Measurements from ENCODE around the gene PHF13. TPM values are rescaled to one million over a fixed set of nuclear protein-coding genes. Genes with fewer than 3 reads are reported as not detected.

Gene PHF13
- total and polyA plus RNA-seq, 9 of the 15 experiments (the other 6 are each of a cell fraction or from before 2014, with no cell fraction given), result 1.8 to 36.1 (median 11.7) TPM

- H3K9ac ChIP-seq (ENCODE audit: insufficient read depth in 1 of 2, low read depth in 2 of 2, low read length in 2 of 2), result no peak overlapping the region
- no peaks in the 10 kb centered on the region for H3K9me3 ChIP-seq (replicated peaks; ENCODE audit: control insufficient read depth, insufficient read depth, low read depth, low read length)
- no peak overlapping the region for H3K4me2 ChIP-seq (ENCODE audit: insufficient read depth, low read length)
- ATAC-seq (no peak), FAIRE-seq (no peak), DNase-seq (ENCODE audit: extremely low read depth in 1 of 4, low spot score in 3 of 4) (no peak)
- peaks cover 32% of the 10 kb centered on the region for H3K79me2 ChIP-seq (ENCODE audit: control insufficient read depth, insufficient read depth, low read length)
- no peak overlapping the region for H2AFZ ChIP-seq (ENCODE audit: low read depth, low read length)
- no peak overlapping the region for H3K4me3 ChIP-seq
- intact Hi-C loops (cut with micrococcal nuclease) (no loop called here), in situ Hi-C loops (cut with MboI) (no loop called here)
- no peaks in the 10 kb centered on the region for H3K27me3 ChIP-seq (ENCODE audit: control insufficient read depth in 2 of 2, insufficient read depth in 2 of 2, low read length in 2 of 2)
- peaks cover 30 to 53% of the 10 kb centered on the region in 2 experiments for H3K4me1 ChIP-seq (replicated peaks in 1 of 2; ENCODE audit: control insufficient read depth in 2 of 2, insufficient read depth in 2 of 2, low read length in 2 of 2)
- peaks cover 12% of the 10 kb centered on the region; the same call in 1 of the 2 replicates for H4K20me1 ChIP-seq (replicated peaks; ENCODE audit: control insufficient read depth, insufficient read depth, low read length)
- CTCF ChIA-PET (ENCODE audit: low intra/inter-chr PET ratio), result no interaction called here
- no peaks in the 10 kb centered on the region for H3K9me1 ChIP-seq (ENCODE audit: control insufficient read depth, insufficient read depth, low read length)
- no peak overlapping the region for H3K27ac ChIP-seq (ENCODE audit: extremely low read depth, low read depth, low read length)
- POLR2A ChIA-PET, result interaction anchor here (0.6 to 13.4 kb wide), 7 partner anchors 9 to 74 kb away, joined by 3 to 221 read pairs (median 4); partner anchors contain the start of gene KLHL21
- WGBS (ENCODE audit: insufficient coverage, low coverage, missing lambda C conversion rate), result 53% methylated on average over 6 of the region's 6 CpGs
- TF ChIP-seq SMAD1 (IDR thresholded peaks at IDR 0.05; ENCODE audit: low read depth, low read length, partially characterized antibody) (no peak), TCF7L2 (IDR thresholded peaks at IDR 0.05; ENCODE audit: low read depth, low read length) (no peak), SPI1 (IDR thresholded peaks at IDR 0.05; ENCODE audit: borderline replicate concordance, low read depth, low read length) (0 out of 2 replicates have a peak, but pooled peaks have one; percentile 13), NFE2 (IDR thresholded peaks at IDR 0.05; ENCODE audit: low read depth) (no peak), HCFC1 (IDR thresholded peaks at IDR 0.05; ENCODE audit: low read depth, low read length) (no peak)
- BruUV-seq (replicated peaks), result no TSS peak
- H3K36me3 ChIP-seq (ENCODE audit: control insufficient read depth, insufficient read depth, low read length), result peaks cover 15% of the 10 kb centered on the region; the same call in 1 of the 3 replicates
These were observed 35.6 kb upstream of the PHF13 start for GRCh38 chr1:6577831-6578525.

Measured in K562 (cell line).